Urothelium cell line (cell line): ENCODE results near the gene TTLL11.
"Not testable (repeated sequence)": the region's sequence is repeated elsewhere in the genome, so short reads cannot be mapped to it uniquely, and the experiment has no call there.

Source experiments
- DNase-seq: peaks from one replicate; pipeline ENCODE4 v3.0.0; 2011; ENCODE audit warnings: low spot score, mixed read lengths
- FAIRE-seq: peaks from 2 replicates; lab custom pipeline; 2011; peaks lifted over from hg19 to GRCh38; lab: Jason Lieb, UNC

The TTLL11 gene

DNA sequence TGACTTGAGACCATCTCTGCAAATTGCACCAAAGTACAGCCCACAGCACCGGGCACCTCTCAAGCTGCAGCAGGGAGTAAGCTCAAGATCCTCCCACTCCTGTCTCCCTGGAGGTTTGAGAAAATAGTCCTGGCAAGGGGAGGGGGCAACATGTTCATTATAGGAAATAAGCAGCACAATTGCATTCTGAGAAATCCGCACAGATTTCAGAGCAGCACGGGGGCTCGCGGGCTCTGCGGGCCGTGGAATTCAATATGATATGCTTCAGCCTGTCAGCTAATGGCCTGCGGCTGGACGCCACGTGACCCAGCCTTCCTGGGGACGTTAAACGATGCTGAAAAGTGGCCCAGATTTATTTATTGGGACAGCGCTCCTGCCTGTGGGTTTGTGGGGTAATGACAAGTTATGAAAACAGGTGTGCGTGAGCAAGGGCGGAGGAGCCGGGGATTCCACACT lies 285.3 kb downstream of the TTLL11 start:
- FAIRE-seq (no peak), DNase-seq (no peak)

GRCh38 chr9:121807069-121807822 lies 285.9 kb downstream of the TTLL11 start:
- no peak for FAIRE-seq
- DNase-seq, result no peak

DNA sequence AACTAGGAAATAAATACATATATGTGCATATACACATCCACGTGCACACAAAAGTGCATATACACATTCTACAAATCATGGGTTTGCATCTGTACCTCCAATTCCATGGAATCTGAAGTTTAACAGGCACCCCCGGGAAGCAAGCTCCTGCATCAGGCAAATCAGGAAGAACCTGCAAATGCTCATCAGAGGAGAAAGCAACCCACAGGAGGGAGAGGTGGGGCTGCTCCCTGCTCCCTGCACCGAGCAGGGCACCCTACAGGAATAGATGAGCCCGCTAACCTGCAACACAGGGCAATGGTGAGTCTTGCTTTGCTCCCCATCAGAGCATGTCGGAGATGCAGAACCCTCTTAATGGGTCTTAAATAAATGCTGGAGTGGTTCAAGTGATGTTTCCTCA lies 290.4 kb downstream of the TTLL11 start:
- FAIRE-seq (no peak), DNase-seq (no peak)

GRCh38 chr9:121801579-121801978 lies 291.5 kb downstream of the TTLL11 start:
- DNase-seq, result no peak
- no peak for FAIRE-seq

DNA sequence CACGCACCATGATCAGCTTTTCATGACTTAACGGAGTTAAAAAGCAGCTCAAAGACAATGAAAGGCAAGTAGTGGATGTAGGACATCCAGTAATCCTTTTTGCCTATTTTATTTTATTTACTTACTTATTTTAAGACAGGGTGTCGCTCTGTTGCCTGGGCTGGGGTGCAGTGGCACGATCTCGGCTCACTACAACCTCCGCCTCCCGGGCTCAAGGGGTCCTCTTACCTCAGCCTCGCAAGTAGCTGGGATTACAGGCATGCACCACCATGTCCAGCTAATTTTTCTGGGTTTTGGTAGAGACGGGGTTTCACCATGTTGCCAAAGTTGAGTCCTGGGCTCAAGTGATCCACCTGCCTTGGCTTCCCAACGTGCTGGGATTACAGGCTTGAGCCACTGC lies 292.7 kb downstream of the TTLL11 start:
- no peak for FAIRE-seq
- no peak for DNase-seq

DNA sequence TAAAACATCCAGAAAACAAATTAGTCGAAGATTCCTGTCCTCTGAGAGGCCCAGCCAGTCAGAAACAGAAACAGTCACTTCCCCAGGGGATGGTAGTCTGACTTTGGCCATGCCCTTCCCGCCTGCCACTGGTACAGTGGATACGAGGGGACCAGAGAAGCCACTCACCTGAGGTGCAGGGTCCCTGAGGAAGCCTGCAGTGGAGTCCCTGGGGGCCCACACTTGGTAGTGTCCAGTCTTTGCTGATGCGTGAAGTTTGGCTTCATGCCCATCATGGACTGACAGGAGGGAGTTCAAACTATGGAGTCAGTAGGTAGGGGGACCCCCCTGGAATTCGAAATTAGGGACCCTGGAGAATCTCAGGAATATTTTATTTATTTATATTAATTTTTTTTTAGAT lies 294.2 kb downstream of the TTLL11 start:
- FAIRE-seq (no peak), DNase-seq (no peak)

DNA sequence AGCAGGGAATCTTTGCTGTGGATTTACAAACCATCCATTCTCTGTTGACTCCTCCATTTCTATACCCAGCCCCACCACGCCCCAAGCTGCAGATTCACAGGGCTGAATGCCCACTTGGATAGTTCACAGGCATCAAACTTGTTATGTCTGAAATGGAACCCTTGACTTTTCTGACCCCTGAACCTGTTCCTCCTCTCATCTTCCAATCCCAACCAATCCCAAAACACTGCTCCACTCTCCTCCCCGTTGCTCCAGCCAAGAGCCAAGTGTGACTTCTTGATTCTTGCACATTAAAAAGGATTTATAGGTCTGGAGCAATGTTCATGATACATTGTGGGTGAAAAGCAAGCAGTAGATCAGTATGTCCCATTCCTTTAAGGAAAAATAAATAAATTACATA lies 296.0 kb downstream of the TTLL11 start:
- FAIRE-seq, result no peak

GRCh38 chr9:121794334-121794733 lies 298.8 kb downstream of the TTLL11 start:
- DNase-seq, FAIRE-seq: not testable (repeated sequence)

More for the DNA sequence above, 296.0 kb downstream of the TTLL11 start:
- no peak for DNase-seq

DNA sequence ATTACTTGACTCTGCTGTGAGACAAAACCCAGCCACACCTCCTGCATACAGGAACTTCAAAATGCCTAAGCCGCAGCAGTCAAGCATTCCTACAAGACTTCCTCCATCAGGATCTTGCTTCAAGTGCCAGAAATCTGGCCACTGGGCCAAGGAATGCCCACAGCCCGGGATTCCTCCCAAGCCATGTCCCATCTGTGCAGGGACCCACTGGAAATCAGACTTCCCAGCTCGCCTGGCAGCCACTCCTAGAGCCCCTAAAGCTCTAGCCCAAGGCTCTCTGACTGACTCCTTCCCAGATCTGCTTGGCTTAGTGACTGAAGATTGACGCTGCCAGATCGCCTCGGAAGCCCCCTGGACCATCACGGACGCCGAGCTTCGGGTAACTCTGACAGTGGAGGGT lies 300.6 kb downstream of the TTLL11 start:
- not testable (repeated sequence) for DNase-seq, FAIRE-seq

GRCh38 chr9:121790841-121791240 lies 302.3 kb downstream of the TTLL11 start:
- DNase-seq (no peak), FAIRE-seq (no peak)

- DNase-seq (no peak), FAIRE-seq (no peak)
Measured at GRCh38 chr9:121788686-121789366, 304.3 kb downstream of the TTLL11 start.

GRCh38 chr9:121786998-121787422 lies 306.1 kb downstream of the TTLL11 start:
- DNase-seq (no peak), FAIRE-seq (no peak)

GRCh38 chr9:121786543-121786948 lies 306.6 kb downstream of the TTLL11 start:
- FAIRE-seq, result no peak

GRCh38 chr9:121785673-121786542 lies 307.2 kb downstream of the TTLL11 start:
- DNase-seq (no peak), FAIRE-seq (no peak)

More at GRCh38 chr9:121786543-121786948, 306.6 kb downstream of the TTLL11 start:
- DNase-seq, result no peak

DNA sequence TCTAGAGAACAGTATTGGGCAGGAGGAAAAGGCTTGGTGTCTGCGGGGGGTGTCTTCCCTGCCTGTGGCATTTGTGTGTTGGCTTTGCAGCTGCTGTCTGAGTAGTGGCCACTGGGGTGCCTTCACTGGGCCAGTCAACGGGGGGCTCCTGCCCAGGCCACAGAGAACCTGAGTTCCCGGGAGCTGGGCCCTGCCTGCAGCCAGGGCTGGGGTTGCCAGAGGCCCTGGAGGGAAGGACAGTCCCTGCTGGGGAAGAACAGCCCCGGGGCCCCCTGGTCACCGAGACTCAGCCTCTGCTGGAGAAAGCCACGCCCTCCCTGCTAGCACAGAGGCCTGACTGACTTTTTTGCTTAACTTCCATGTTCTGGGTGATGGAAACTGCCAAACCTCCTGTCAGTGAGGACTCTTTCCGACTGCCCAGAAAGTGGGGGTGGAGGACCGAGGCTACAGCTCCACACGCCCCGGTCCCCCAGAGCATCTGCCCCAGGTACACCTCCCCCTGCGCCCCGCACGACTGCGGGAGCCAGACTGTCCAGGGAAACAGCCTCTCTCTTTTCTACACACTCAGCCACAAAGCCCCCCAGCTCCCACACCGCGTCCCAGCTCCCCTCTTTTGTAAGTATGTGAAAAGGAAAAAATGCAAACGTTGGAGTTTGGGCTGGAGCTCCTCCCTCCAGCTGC lies 308.2 kb downstream of the TTLL11 start:
- no peak for DNase-seq

DNA sequence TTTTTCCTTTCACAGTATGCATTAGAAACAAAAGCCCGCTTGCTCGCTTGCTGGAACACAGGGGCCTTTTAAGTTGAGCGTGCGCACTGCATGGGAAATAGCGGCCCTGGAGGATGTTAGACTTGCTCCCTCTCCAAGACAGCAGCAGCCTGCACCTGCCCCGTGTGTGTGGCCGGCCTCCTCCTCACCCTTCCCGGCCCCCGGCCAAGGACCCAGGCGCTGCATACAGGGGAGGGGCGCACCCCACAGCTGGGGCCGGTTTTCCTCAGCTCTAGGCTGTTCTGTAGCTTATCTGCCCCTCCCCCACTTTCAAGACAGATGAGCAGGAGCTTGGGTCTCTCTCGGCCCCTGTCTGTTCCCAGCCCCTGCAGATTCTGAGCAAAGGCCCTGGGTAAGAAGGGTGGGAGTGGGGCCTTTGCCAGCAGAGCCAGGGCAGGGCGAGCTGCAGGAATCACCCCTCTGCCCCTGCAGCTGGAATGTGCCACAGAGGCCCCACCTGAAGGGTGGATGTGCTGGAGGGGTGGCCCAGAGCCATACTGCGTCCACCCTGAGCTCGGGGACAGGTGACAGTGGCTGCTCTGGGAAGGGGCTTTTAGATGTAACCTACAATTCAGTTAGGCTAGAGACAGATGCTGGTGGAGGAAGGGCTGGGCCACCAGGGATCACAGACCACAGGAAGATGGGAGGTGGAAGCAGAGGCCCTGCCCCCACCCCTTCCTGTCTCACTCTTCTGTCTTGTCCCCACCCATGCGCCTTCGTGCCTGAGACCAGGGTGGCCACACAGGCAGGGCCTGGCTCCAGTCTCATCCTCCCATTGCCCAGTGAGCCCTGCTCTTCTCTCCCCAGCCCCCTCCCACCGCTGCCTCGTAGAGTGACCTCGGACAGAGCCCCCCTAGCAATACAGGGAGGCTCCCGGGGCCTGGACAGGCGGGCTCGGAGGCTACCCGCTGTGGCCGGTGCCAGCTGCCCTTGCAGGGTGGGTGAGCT lies 309.3 kb downstream of the TTLL11 start:
- DNase-seq (no peak), FAIRE-seq (no peak)

More for the DNA sequence above, 308.2 kb downstream of the TTLL11 start:
- FAIRE-seq, result no peak

DNA sequence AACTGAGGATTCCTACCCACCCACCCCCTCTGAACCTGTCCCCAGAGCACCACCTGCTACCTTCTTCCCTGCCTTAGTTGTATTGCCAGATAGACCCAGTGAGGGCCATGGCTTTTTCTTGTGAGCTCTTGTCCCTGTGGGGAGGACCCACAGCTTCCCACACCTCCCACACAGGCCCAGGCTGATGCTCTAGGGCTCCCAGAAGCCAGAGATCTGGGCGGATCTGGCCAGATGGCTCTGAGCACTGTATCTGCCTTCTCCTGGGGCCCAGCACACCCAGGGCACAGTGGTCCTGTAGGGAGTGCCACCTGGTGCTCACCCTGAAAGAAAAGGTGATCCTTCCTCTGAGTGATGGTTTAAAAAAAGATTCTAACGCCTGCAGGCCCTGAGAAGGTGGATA lies 310.0 kb downstream of the TTLL11 start:
- FAIRE-seq (no peak), DNase-seq (no peak)

GRCh38 chr9:121782514-121783110 lies 310.5 kb downstream of the TTLL11 start:
- DNase-seq (no peak), FAIRE-seq (no peak)
